ENCODE results near the gene IGSF3.

DNA sequence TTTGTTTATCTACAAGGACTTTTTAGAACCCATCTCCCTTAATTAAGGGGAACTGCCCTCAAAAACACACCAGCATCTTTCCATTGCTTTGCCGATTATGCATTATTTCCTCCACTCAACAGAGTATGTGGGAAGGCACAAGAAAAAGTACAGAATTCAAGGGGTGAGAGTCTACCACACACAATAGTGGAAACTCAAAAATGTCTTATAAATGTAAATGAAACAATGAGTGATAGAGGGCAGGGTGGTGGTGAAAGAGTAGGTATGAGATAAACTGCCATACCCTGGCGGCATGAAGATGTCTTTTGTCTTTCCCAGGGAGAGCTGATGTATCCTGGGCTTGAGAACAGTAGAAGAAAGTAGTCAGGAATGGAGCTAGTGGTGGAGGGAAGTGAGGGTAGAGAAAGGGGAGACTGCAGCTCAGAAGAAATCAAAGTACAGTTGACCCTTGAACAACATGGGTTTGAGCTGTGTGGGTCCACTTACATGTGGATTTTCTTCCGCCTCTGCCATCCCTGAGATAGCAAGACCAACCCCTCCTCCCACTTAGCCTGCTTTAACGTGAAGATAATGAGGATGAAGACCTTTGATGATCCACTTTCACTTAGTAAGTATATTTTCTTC, 121.1 kb downstream of the IGSF3 start:
- TF ChIP-seq, protein P1, sequence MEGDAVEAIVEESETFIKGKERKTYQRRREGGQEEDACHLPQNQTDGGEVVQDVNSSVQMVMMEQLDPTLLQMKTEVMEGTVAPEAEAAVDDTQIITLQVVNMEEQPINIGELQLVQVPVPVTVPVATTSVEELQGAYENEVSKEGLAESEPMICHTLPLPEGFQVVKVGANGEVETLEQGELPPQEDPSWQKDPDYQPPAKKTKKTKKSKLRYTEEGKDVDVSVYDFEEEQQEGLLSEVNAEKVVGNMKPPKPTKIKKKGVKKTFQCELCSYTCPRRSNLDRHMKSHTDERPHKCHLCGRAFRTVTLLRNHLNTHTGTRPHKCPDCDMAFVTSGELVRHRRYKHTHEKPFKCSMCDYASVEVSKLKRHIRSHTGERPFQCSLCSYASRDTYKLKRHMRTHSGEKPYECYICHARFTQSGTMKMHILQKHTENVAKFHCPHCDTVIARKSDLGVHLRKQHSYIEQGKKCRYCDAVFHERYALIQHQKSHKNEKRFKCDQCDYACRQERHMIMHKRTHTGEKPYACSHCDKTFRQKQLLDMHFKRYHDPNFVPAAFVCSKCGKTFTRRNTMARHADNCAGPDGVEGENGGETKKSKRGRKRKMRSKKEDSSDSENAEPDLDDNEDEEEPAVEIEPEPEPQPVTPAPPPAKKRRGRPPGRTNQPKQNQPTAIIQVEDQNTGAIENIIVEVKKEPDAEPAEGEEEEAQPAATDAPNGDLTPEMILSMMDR (IDR thresholded peaks at IDR 0.05), result no peak
- TF ChIP-seq POLR2A (IDR thresholded peaks at IDR 0.05), result no peak

Data from Peyer's patch (tissue), 4 donors.